ENCODE measurements around the gene CHIT1. TPM values are rescaled to one million over a fixed set of nuclear protein-coding genes. Genes with fewer than 3 reads are reported as not detected.

CHIT1 gene
- polyA plus RNA-seq, 1 donor from 2014 or later, result not detected

GRCh38 chr1:203278082-203278884 is 48.8 kb upstream of the CHIT1 start:
- Histone ChIP-seq H4K20me1 (ENCODE audit: insufficient read depth) (no peaks in the 10 kb centered on the region), H3F3A (ENCODE audit: insufficient read depth, low read length, poor library complexity, severe bottlenecking) (no peaks in the 10 kb centered on the region), H3K9me2 (ENCODE audit: insufficient read depth, low read length) (no peaks in the 10 kb centered on the region), H3K36me3 (ENCODE audit: insufficient read depth, low read length) (no peaks in the 10 kb centered on the region), H3K9ac (ENCODE audit: low read length) (peak overlapping the region; percentile 44), H3K9me3 (ENCODE audit: low read length) (no peaks in the 10 kb centered on the region), H3K4me3 (ENCODE audit: low read length) (peak overlapping the region; percentile 32), H3K4me2 (ENCODE audit: low read length) (no peak overlapping the region), H3K27me3 (ENCODE audit: insufficient read depth, low read depth, low read length) (no peaks in the 10 kb centered on the region), H3K27ac (ENCODE audit: low read length) (peak overlapping the region; percentile 38), H2AFZ (ENCODE audit: low read depth, low read length) (no peak overlapping the region), H3K79me2 (replicated peaks; ENCODE audit: insufficient read depth, low read length) (no peaks in the 10 kb centered on the region)
- TF ChIP-seq CTCF (IDR thresholded peaks at IDR 0.05; ENCODE audit: poor library complexity, severe bottlenecking) (no peak), RAD21 (conservative IDR thresholded peaks at IDR 0.05) (no peak), MXI1 (conservative IDR thresholded peaks at IDR 0.05; ENCODE audit: poor library complexity, severe bottlenecking) (no peak), EP300 (conservative IDR thresholded peaks at IDR 0.05; ENCODE audit: poor library complexity, severe bottlenecking) (no peak), REST (IDR thresholded peaks at IDR 0.05; ENCODE audit: borderline replicate concordance) (peak; percentile 40), SMC3 (conservative IDR thresholded peaks at IDR 0.05; ENCODE audit: poor library complexity) (no peak), TAF1 (IDR thresholded peaks at IDR 0.05; ENCODE audit: low read depth) (no peak), POLR2AphosphoS5 (IDR thresholded peaks at IDR 0.05) (peak; percentile 31)

- no peak for TF ChIP-seq POLR2AphosphoS5 (IDR thresholded peaks at IDR 0.05)
- TF ChIP-seq TAF1 (IDR thresholded peaks at IDR 0.05; ENCODE audit: low read depth), result no peak
- no peak for TF ChIP-seq RAD21 (conservative IDR thresholded peaks at IDR 0.05)
- no peak for TF ChIP-seq EZH2 (IDR thresholded peaks at IDR 0.05; ENCODE audit: borderline replicate concordance, insufficient read depth, low read length, poor library complexity, severe bottlenecking)
- no peak for TF ChIP-seq EP300 (conservative IDR thresholded peaks at IDR 0.05; ENCODE audit: poor library complexity, severe bottlenecking)
- no peak for TF ChIP-seq MXI1 (conservative IDR thresholded peaks at IDR 0.05; ENCODE audit: poor library complexity, severe bottlenecking)
- no peak for TF ChIP-seq SMC3 (conservative IDR thresholded peaks at IDR 0.05; ENCODE audit: poor library complexity)
- TF ChIP-seq CTCF (IDR thresholded peaks at IDR 0.05; ENCODE audit: poor library complexity, severe bottlenecking), result no peak
- TF ChIP-seq REST (IDR thresholded peaks at IDR 0.05; ENCODE audit: borderline replicate concordance), result no peak
These were observed 47.6 kb upstream of the CHIT1 start for GRCh38 chr1:203276916-203277545.

More at GRCh38 chr1:203276916-203277545, 47.6 kb upstream of the CHIT1 start:
- H3K79me2 ChIP-seq (replicated peaks; ENCODE audit: insufficient read depth, low read length), result no peaks in the 10 kb centered on the region
- no peaks in the 10 kb centered on the region for H4K20me1 ChIP-seq (ENCODE audit: insufficient read depth)
- H3K4me3 ChIP-seq (ENCODE audit: low read length), result no peak overlapping the region
- no peak overlapping the region for H2AFZ ChIP-seq (ENCODE audit: low read depth, low read length)
- no peaks in the 10 kb centered on the region for H3K36me3 ChIP-seq (ENCODE audit: insufficient read depth, low read length)
- no peaks in the 10 kb centered on the region for H3K9me2 ChIP-seq (ENCODE audit: insufficient read depth, low read length)
- H3K9me3 ChIP-seq (ENCODE audit: low read length), result no peaks in the 10 kb centered on the region
- H3K27me3 ChIP-seq (ENCODE audit: insufficient read depth, low read depth, low read length), result no peaks in the 10 kb centered on the region
- no peak overlapping the region for H3K4me2 ChIP-seq (ENCODE audit: low read length)
- no peaks in the 10 kb centered on the region for H3F3A ChIP-seq (ENCODE audit: insufficient read depth, low read length, poor library complexity, severe bottlenecking)
- no peak overlapping the region for H3K27ac ChIP-seq (ENCODE audit: low read length)
- no peak overlapping the region for H3K9ac ChIP-seq (ENCODE audit: low read length)
